ENCODE data around the gene CASZ1. TPM values are rescaled to one million over a fixed set of nuclear protein-coding genes. Genes with fewer than 3 reads are reported as not detected.

The CASZ1 gene
- total and polyA plus RNA-seq, 2 experiments from 2014 or later: 3.6 to 6.9 TPM

DNA sequence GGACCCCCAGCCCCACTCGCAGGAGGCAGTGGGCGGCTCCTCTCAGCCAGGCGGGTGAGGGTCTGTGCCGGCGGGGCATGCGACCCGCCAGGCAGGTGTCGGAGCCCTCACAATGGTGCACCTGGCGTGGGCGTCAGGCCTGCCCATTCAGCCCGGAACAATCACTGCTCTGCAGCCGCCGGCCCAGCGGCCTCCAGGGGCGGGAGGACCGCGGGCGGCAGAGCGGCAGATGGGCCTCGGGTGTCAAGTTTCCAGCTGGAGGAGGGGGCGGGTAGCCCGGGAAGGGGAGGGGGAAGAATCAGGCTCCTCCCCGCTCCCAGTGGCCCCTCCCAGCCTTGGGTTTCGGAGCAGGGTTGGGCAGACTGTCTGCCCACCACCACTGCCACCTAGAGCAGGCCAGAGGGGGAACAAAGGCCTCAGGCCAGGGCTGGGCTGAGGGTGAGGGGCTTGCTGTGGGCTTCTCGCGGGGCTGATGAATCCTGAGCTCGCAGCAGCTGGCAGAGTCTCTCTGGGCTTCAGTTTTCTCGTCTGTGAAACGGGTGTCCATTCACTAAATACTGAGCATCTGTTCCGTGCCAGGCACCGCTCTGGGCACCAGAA lies 39.5 kb upstream of the CASZ1 start:
- Histone ChIP-seq H3K4me3 (no peak overlapping the region), H3K4me2 (peak overlapping the region; percentile 70), H3K27me3 (peaks cover 9% of the 10 kb centered on the region), H2AFZ (no peak overlapping the region), H4K20me1 (ENCODE audit: insufficient read depth, poor library complexity, severe bottlenecking) (no peaks in the 10 kb centered on the region), H3K4me1 (ENCODE audit: insufficient read depth) (peaks cover 5% of the 10 kb centered on the region), H3K36me3 (replicated peaks; ENCODE audit: insufficient read depth, low read depth) (no peaks in the 10 kb centered on the region), H3K79me2 (no peaks in the 10 kb centered on the region), H3K9me2 (replicated peaks; ENCODE audit: insufficient read depth) (no peaks in the 10 kb centered on the region), H3K9me3 (ENCODE audit: low read depth) (no peaks in the 10 kb centered on the region), H3K27ac (no peak overlapping the region)
- DNase-seq (ENCODE audit: low spot score): peak; percentile 85
- TF ChIP-seq EZH2 (IDR thresholded peaks at IDR 0.05; ENCODE audit: borderline replicate concordance): no peak
- TF ChIP-seq CTCF (IDR thresholded peaks at IDR 0.05; ENCODE audit: poor library complexity): no peak
- no peak for TF ChIP-seq EZH2phosphoT487 (IDR thresholded peaks at IDR 0.05; ENCODE audit: low read depth, severe bottlenecking, unreplicated experiment)
- WGBS (ENCODE audit: low lambda C conversion rate, missing lambda C conversion rate): 22% methylated on average over 21 of the region's 31 CpGs

DNA sequence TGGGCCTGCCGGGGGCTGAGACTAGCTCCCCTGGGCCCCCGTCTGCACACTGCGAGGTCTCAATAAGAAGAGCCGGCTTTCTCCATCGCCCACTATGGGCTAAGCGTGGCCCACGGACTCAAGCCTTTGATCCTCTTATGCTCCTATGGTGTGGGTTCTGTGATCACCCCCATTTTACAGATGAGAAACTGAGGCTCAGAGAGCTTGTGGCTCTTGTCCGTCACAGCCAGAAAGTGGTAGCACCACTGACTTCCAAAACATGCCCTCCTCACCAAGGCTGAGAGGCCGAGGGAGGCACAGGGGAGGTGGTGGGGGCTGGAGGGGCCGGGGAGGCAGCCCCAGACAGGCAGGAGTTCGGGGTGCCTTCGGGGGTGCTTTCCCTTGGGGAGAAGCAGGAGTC lies 39.0 kb upstream of the CASZ1 start:
- Histone ChIP-seq H4K20me1 (ENCODE audit: insufficient read depth, poor library complexity, severe bottlenecking) (no peaks in the 10 kb centered on the region), H3K36me3 (replicated peaks; ENCODE audit: insufficient read depth, low read depth) (no peaks in the 10 kb centered on the region), H3K4me1 (ENCODE audit: insufficient read depth) (peaks cover 5% of the 10 kb centered on the region), H3K27ac (no peak overlapping the region), H2AFZ (no peak overlapping the region), H3K4me2 (peak overlapping the region; percentile 70), H3K9me2 (replicated peaks; ENCODE audit: insufficient read depth) (no peaks in the 10 kb centered on the region), H3K27me3 (peaks cover 9% of the 10 kb centered on the region), H3K79me2 (no peaks in the 10 kb centered on the region), H3K9me3 (ENCODE audit: low read depth) (no peaks in the 10 kb centered on the region), H3K4me3 (no peak overlapping the region)
- no peak for DNase-seq (ENCODE audit: low spot score)
- WGBS (ENCODE audit: low lambda C conversion rate, missing lambda C conversion rate): 30% methylated on average over 7 of the region's 12 CpGs
- TF ChIP-seq EZH2phosphoT487 (IDR thresholded peaks at IDR 0.05; ENCODE audit: low read depth, severe bottlenecking, unreplicated experiment) (no peak), CTCF (IDR thresholded peaks at IDR 0.05; ENCODE audit: poor library complexity) (no peak), EZH2 (IDR thresholded peaks at IDR 0.05; ENCODE audit: borderline replicate concordance) (no peak)

DNA sequence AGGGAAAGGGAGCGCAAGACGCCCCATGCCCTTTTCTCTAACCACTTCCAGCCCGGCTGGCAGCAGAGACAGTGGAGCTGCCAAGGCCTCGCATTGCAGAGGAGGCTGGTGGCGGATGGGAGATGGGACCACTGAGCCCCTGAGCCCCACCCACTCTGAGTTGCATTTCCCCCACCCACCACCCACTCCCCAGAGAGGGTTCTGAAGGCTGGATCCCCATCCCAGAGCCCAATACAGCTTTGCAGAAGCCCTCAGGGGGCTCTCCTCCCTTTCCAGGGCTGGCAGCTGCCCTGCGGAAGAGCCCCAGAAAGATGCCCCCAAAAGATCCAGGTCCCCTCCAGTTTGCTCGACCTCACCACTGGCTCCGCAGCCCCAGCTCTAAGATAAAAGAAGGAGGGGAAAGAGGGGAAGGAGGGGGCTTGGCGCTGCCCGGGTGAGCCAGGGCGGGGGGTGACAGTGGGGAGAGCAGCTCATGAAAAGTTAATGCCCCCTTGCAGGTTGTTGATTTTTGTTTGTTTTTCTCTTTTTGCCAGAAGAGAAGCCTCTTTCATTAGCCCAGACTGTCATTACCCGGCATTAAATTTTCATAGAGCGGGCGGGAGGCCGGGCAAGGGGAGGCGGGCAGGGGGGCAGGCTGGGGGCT lies 38.4 kb upstream of the CASZ1 start:
- no peaks in the 10 kb centered on the region for H3K9me2 ChIP-seq (replicated peaks; ENCODE audit: insufficient read depth)
- H3K27ac ChIP-seq: no peak overlapping the region
- H3K4me2 ChIP-seq: peak overlapping the region; percentile 70
- DNase-seq (ENCODE audit: low spot score): no peak
- no peaks in the 10 kb centered on the region for H3K9me3 ChIP-seq (ENCODE audit: low read depth)
- H3K36me3 ChIP-seq (replicated peaks; ENCODE audit: insufficient read depth, low read depth): no peaks in the 10 kb centered on the region
- no peak overlapping the region for H3K4me3 ChIP-seq
- no peaks in the 10 kb centered on the region for H3K79me2 ChIP-seq
- peaks cover 9% of the 10 kb centered on the region for H3K27me3 ChIP-seq
- peaks cover 5% of the 10 kb centered on the region for H3K4me1 ChIP-seq (ENCODE audit: insufficient read depth)
- TF ChIP-seq EZH2 (IDR thresholded peaks at IDR 0.05; ENCODE audit: borderline replicate concordance) (no peak), CTCF (IDR thresholded peaks at IDR 0.05; ENCODE audit: poor library complexity) (no peak), EZH2phosphoT487 (IDR thresholded peaks at IDR 0.05; ENCODE audit: low read depth, severe bottlenecking, unreplicated experiment) (no peak)
- 45% methylated on average over 15 of the region's 16 CpGs for WGBS (ENCODE audit: low lambda C conversion rate, missing lambda C conversion rate)
- H2AFZ ChIP-seq: no peak overlapping the region
- no peaks in the 10 kb centered on the region for H4K20me1 ChIP-seq (ENCODE audit: insufficient read depth, poor library complexity, severe bottlenecking)

Measured in hepatocyte (in vitro differentiated cells).